Activated CD8-positive, alpha-beta memory T cell treated with anti-CD3 and anti-CD28 coated beads for 36 hours (primary cell): ENCODE measurements around the gene SLC16A8. TPM values are rescaled to one million over a fixed set of nuclear protein-coding genes. Genes with fewer than 3 reads are reported as not detected.

Experiments used
- CTCF ChIA-PET: fragments of 350-600 bp; sonication (Branson Sonifier 250); formaldehyde crosslinking; loops from one replicate; lab custom pipeline; 2021; ENCODE audit warnings: antibody characterized with exemption; lab: Charles Lee
- POLR2A ChIA-PET: fragments of 350-600 bp; sonication (Branson Sonifier 250); formaldehyde crosslinking; loops from one replicate; lab custom pipeline; 2021; ENCODE audit warnings: antibody characterized with exemption; lab: Charles Lee
- total RNA-seq, 2 experiments: library from RNA; stranded (reverse); gene quantifications; one replicate each; pipeline ENCODE4 v1.2.3, GENCODE V29; 2021

SLC16A8 gene
- total RNA-seq, 2 experiments from 2014 or later = 0.10 TPM; not detected in 1

- ChIA-PET POLR2A (no interaction called here), CTCF (interaction anchor here (0.5 to 2.0 kb wide), 19 partner anchors 9 to 498 kb away, joined by 3 to 13 read pairs (median 3); partner anchors contain the start of gene CSNK1E)
Observed at GRCh38 chr22:38114484-38115398, 30.8 kb upstream of the SLC16A8 start.

GRCh38 chr22:38112381-38112780 is 28.4 kb upstream of the SLC16A8 start:
- POLR2A ChIA-PET = interaction anchor here (0.5 kb wide), 1 partner anchor 173 kb away, joined by 4 read pairs; no protein-coding TSS in a partner anchor
- CTCF ChIA-PET = interaction anchor here (0.7 to 0.9 kb wide), 2 partner anchors 60 to 70 kb away, joined by 3 to 4 read pairs; no protein-coding TSS in a partner anchor

- CTCF ChIA-PET = interaction anchor here (0.5 to 0.9 kb wide), 2 partner anchors 9 to 59 kb away, joined by 3 read pairs; no protein-coding TSS in a partner anchor
- POLR2A ChIA-PET = interaction anchor here (0.5 kb wide), 1 partner anchor 173 kb away, joined by 4 read pairs; no protein-coding TSS in a partner anchor
Observed at GRCh38 chr22:38111925-38112355, 28.0 kb upstream of the SLC16A8 start.

- POLR2A ChIA-PET = no interaction called here
- CTCF ChIA-PET = interaction anchor here (0.5 kb wide), 1 partner anchor 9 kb away, joined by 3 read pairs; no protein-coding TSS in a partner anchor
Observed at GRCh38 chr22:38110863-38111852, 27.2 kb upstream of the SLC16A8 start.

- POLR2A ChIA-PET = no interaction called here
- CTCF ChIA-PET = no interaction called here
Observed at GRCh38 chr22:38110008-38110862, 26.3 kb upstream of the SLC16A8 start, which contains the start of gene BAIAP2L2. Gene BAIAP2L2, minus strand, starts transcription at chr22:38110684. Its CDS starts 159 bp downstream, at chr22:38110525.

- POLR2A ChIA-PET = no interaction called here
Observed at GRCh38 chr22:38109371-38110001, 25.5 kb upstream of the SLC16A8 start.

GRCh38 chr22:38108561-38109319 is 24.8 kb upstream of the SLC16A8 start:
- ChIA-PET POLR2A (no interaction called here), CTCF (no interaction called here)

More at GRCh38 chr22:38109371-38110001, 25.5 kb upstream of the SLC16A8 start:
- CTCF ChIA-PET = no interaction called here

- CTCF ChIA-PET = no interaction called here
- POLR2A ChIA-PET = no interaction called here
Observed at GRCh38 chr22:38107692-38108515, 23.9 kb upstream of the SLC16A8 start.

- POLR2A ChIA-PET = no interaction called here
- CTCF ChIA-PET = interaction anchor here (2.3 kb wide), 1 partner anchor 8 kb away, joined by 6 read pairs; no protein-coding TSS in a partner anchor
Observed at GRCh38 chr22:38106814-38107578, 23.0 kb upstream of the SLC16A8 start.

GRCh38 chr22:38104084-38104483 is 20.1 kb upstream of the SLC16A8 start:
- CTCF ChIA-PET = interaction anchor here (0.8 to 1.2 kb wide), 2 partner anchors 10 to 52 kb away, joined by 3 to 4 read pairs; no protein-coding TSS in a partner anchor

GRCh38 chr22:38103641-38104040 is 19.7 kb upstream of the SLC16A8 start:
- POLR2A ChIA-PET = no interaction called here

More at GRCh38 chr22:38104084-38104483, 20.1 kb upstream of the SLC16A8 start:
- POLR2A ChIA-PET = interaction anchor here (0.7 kb wide), 1 partner anchor 84 kb away, joined by 4 read pairs; no protein-coding TSS in a partner anchor

GRCh38 chr22:38098410-38099249 is 14.6 kb upstream of the SLC16A8 start:
- POLR2A ChIA-PET = interaction anchor here (0.6 kb wide), 1 partner anchor 328 kb away, joined by 3 read pairs; no protein-coding TSS in a partner anchor
- CTCF ChIA-PET = interaction anchor here (1.4 kb wide), 1 partner anchor 46 kb away, joined by 3 read pairs; no protein-coding TSS in a partner anchor

More at GRCh38 chr22:38103641-38104040, 19.7 kb upstream of the SLC16A8 start:
- CTCF ChIA-PET = interaction anchor here (0.7 to 1.2 kb wide), 3 partner anchors 11 to 513 kb away, joined by 3 to 4 read pairs (median 3); no protein-coding TSS in a partner anchor

GRCh38 chr22:38097557-38098409 is 13.8 kb upstream of the SLC16A8 start:
- ChIA-PET POLR2A (interaction anchor here (0.6 kb wide), 1 partner anchor 329 kb away, joined by 3 read pairs; no protein-coding TSS in a partner anchor), CTCF (interaction anchor here (0.6 kb wide), 1 partner anchor 445 kb away, joined by 3 read pairs; no protein-coding TSS in a partner anchor)
